Stromal cell of bone marrow (primary cell): Measurements from ENCODE around the gene HRG.
"Not testable (repeated sequence)": the region's sequence is repeated elsewhere in the genome, so short reads cannot be mapped to it uniquely, and the experiment has no call there.

Experiments
- DNase-seq: peaks from one replicate; pipeline ENCODE4 v3.0.0-alpha.2; 2012; ENCODE audit warnings: low read depth

The HRG gene

DNA sequence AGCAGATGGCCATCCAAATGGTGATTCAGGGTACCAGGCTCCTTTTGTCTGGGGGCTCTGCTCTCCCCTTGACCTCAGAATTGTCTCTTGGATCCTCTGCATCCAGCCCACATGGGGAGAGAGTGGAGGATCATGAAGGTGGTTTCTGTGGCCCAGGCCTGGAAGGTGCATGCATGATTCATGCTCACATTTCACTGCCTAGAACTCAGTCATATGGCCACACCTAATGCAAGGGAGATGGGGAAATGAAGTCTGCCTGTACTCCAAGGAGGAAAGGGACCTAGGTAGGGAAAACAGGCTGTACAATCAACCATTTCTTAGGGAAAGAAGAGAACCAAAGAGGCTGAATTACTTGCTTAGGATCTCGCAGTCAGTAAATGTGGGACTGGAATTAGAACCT is 15.1 kb downstream of the HRG start:
- DNase-seq, result no peak

DNA sequence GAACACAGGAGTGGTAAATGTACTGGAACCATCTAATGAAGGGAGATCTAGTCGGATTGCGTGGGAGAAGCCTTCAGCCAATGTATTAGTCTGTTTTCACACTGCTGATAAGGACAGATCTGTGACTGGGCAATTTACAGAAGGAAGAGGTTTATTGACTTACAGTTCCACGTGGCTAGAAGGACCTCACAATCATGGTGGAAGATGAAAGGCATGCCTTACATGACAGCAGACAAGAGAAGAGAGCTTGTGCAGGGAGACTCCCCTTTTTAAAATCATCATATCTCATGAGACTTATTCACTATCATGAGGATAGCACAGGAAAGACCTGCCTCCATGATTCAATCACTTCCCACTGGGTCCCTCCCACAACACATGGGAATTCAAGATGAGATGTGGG is 17.0 kb downstream of the HRG start:
- DNase-seq, result no peak

DNA sequence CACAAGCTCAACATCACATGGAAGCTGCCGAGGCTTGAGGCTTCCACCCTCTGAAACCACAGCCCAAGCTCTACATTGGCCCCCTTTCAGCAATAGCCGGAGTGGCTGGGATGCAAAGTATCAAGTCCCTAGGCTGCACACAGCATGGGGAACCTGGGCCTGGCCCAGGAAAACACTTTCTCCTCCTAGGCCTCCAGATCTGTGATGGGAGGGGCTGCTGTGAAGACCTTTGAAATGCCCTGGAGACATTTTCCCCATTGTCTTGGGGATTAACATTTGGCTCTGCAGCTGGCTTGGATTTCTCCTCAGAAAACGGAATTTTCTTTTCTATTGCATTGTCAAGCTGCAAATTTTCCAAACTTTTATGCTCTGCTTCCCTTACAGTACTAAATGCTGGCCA is 18.2 kb downstream of the HRG start:
- no peak for DNase-seq

DNA sequence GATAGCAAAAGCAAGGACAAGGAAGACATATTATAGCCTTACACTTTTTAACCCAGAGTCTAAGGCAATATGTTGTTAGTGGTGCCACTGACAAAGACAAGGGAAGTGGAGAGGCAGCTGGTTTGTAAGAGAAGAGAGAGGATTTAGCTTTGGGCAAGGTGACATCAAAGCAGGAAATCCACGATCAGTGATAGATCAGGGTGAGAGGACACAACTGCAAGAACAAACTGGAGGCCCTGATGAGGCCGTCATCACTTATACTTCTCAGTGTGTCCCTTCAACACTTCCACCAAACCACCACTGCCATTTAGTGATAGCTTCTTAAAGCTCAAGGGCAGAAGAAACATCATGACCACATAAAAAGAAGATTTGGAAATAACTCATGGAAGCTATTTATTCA is 20.7 kb downstream of the HRG start:
- not testable (repeated sequence) for DNase-seq

DNA sequence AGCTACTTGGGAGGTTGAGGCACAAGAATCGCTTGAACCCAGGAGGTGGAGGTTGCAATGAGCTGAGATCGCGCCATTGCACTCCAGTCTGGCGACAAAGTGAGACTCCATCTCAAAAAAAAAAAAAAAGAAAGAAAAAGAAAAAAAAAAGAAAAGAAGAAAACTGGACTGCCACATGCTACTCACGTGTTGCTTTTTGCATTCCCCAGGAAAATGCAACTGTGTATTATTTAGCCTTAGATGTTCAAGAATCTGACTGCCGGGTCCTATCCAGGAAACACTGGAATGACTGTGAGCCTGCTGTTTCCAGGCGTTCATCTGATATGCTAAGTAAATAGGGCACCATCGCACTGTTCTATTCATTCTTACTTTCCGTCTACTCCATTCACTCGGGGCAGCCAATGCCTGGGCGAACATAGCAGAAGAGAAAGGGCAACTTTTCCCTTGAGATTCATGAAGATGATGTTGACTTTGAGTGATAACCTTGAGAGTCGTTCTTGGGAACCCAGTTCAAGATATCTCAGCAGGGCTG is 21.4 kb downstream of the HRG start:
- no peak for DNase-seq

DNA sequence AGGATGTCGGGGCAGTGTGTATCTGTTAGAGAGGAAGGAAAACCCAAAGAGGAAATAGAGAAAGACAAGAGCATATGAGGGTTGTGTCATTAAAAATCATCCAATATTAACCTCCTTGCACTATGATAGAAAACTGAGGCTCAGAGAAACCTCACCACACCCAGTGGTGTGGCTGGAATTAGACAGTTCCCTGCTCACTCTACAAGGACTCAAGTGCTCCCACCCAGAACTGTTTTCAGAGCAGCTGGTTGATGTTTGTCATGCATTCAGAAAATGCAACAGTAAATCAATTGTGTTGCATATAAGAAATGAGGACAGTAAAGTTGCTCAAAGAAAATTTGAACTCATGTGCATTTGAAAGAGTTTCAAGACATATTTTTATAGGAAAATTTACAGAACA is 24.5 kb downstream of the HRG start:
- not testable (repeated sequence) for DNase-seq

DNA sequence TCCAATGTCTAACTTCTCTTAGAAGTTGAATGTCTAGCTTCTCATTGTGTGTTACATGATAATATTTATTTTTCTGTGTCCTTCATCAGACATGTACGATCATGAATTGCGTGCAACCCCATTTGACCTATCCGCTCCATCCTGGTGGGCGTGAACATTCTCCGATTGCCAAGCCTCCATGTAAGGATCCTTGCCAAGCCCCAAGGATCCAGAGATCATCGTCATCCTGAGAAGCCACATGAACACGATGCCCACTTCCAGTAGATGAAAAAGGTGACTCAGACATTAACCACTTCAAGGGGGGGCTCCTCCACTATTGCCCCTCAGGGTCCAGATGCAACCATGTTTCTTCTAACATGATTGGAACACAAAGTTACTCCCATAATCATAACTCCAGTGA is 25.9 kb downstream of the HRG start:
- no peak for DNase-seq

DNA sequence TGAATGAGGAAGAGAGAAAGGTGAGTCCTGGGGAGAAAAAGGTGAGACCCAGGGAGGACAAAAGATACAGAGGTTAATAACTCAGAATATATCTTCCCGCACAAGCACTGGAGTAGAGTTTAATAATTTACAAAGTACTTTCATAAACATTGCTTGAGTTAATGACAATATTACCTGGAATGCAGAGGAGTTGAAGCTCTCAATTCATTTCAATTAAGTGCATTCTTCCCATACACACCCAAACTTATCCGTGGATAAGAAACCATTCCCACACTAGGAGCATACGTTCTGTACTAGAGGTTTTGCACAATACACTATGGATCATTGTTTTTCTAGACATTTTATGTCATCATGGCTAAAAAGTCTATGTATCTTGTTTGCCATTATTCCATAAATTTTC is 28.0 kb downstream of the HRG start:
- DNase-seq, result no peak

DNA sequence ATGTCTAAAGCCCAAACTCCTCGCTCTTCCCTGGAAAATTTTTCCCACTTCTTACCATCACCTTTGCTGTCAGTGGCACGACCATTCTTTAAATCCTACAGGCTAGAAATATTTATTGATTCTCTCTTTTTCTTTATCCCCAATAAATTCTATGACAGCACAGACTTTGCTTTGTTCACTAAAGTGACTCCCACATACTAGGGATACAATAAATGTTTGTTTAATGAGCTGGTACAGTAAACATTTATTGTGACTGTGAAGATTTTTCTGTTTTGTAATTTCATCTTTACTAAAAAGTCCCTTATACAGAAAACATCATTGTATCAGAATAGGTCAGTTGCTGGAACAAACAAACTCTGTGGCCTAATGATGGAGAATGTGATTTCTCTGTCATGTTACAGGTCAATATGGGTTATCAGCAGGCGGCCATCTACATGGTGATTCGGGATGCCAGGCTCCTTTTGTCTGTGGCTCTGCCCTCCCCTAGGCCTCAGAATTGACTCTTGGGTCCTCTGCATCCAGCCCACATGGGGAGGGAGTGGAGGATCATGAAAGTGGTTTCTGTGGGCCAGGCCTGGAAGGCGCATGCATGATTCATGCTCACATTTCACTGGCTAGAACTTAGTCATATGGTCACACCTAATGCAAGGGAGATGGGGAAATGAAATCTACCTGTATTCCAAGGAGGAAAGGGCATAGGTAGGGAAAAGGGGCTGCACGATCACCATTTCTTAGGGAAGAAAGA is 28.6 kb downstream of the HRG start:
- DNase-seq, result no peak

DNA sequence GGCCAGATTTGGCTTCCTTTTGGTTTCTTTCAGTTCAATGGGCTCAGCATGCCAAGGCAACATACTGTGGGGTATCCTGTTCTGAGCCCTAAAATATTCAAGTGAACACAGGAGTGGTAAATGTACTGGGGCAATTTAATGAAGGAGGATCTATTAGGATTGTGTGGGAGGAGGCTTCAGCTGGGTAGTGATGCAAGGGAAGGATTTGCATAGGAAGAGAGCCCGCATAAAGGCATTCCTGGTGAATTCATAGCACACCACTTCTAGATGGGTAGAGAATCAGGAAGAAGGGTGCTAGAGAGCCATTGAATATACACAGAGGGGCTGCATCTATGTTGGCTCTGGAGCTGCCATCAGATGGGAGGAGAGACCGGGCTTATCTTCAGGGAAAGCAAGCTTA is 30.7 kb downstream of the HRG start:
- no peak for DNase-seq

DNA sequence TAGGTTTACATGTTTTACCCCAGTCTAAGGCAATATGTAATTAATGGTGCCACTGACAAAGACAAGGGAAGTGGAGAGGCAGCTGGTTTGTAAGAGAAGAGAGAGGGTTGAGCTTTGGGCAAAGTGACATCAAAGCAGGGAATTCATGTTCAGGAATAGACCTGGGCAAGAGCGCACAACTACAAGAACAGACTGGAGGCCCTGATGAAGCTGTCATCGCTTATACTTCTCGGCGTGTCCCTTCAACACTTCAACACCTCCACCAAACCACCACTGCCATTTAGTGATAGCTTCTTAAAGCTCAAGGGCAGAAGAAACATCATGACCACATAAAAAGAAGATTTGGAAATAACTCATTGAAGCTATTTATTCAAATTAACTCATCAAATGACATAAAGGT is 31.7 kb downstream of the HRG start:
- DNase-seq, result no peak

DNA sequence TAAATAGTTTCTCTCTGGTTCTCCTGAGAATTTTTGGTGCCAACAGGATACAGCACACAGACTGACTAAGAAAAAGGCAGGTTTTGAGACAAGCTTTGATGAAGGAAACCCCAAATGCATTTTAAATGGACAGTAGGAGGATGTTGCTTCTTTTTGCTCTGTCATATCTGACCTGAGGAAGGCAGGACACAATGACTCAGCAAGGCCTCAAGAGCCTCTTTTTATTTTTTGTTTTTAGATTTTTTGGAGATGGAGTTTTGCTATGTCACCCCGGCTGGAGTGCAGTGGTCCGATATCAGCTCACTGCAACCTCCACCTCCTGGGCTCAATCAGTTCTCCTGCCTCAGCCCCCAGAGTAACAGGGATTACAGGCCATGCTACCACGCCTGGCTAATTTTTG is 34.5 kb downstream of the HRG start:
- DNase-seq, result peak; percentile 9

DNA sequence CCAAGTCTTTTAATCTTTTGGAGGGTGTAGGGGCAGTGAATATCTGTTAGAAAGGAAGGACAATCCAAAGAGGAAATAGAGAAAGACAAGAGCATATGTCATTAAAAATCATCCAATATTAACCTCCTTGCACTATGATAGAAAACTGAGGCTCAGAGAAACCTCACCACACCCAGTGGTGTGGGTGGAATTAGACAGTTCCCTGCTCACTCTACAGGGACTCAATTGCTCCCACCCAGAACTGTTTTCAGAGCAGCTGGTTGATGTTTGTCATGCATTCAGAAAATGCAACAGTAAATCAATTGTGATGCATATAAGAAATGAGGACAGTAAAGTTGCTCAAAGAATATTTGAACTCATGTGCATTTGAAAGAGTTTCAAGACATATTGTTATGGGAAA is 36.6 kb downstream of the HRG start:
- not testable (repeated sequence) for DNase-seq

DNA sequence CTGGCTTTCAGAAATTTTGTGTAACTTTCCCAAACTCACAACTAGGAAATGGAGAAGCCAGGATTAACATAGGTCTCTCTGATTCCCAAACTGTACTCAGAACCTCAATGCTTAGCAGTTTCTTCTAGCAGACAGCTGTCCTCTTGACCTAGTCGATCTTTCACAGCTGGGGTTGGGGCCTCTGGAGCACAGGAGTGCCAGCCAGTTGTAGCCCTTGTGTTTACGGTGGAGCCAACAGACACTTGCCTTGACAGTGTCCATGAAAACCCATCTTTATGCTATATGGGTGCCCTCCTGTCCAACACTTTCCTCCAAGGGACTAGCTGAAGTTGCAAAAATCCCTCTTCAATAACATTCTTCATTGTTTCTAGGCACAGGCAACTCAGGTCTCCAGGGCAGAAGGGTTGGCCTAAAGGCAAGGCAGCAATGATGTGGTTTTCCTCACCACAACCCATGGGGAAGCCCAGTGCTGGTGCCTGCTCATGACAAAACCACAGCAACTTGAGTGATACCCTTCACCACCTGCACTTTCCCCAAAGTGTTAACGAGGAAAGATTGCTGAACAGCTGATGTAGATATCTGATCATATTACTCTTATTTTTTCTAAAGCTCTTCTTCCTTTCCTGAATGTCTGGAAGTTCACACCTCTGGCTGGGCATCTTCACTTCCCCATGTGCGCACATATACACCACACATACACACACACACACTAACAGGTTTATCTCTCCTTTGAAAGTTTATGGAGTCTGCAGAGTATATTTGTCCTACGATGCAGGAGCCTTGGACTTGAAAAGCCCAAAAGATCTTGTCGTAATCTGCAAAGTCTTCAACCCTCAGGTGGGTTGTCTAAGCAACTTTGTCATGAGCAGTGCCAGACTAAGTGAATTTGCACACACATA is 40.3 kb downstream of the HRG start:
- DNase-seq, result no peak

DNA sequence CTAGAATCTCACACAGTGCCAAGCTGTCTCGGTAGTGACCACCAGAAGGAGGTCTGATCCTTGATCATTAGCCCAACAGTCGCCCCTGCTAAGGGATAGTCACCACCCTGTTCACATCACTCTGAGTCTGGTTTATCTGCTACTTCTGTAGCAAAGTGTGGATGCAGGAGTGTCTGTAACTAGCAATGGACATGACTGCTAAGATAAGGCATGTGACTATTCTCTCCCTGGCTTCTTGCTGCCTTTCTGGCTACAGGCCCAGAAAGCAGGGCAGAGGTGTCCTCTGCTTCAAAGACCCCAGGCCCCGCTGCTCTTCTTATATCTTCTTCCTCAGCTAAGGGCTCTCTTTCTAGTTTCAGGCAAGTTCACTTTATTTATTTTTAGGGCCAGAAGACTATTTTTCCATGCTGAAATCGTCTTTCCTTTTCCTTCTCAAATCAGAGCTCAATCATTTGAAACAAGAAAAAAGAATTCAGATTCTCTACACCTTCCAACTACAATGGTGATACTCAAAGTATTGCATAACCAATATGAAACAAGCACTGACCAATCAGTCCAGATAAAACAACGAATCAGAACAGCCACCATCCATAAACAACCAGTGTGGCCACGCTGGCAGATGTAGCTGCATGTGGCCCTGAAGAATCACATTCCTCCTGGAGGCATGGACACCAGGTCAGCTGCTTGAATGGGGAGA is 43.3 kb downstream of the HRG start:
- no peak for DNase-seq

DNA sequence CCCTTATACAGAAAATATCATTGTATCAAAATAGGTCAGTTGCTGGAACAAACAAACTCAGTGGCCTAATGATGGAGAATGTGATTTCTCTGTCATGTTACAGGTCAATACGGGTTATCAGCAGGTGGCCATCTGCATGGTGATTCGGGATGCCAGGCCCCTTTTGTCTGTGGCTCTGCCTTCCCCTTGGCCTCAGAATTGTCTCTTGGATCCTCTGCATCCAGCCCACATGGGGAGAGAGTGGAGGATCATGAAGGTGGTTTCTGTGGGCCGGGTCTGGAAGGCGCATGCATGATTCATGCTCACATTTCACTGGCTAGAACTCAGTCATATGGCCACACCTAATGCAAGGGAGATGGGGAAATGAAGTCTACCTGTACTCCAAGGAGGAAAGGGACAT is 44.9 kb downstream of the HRG start:
- not testable (repeated sequence) for DNase-seq

DNA sequence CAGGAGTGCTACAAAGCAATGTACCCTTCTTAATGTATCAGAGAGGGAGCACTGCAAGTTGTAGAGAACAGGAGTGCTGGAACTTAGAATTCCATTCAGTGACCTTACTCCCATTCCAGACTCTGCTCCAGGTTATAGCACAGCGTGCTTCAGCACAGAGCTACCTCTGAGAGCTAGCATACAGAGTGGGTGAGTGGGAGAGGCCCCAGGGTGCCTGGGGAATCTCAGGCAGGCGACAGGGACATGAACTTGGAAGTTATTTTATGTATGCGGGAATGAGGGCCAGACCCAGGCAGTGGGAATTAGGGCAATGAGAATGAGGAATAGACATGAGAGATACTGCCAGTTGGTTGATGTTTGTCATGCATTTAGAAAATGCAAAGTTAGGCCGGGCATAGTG is 47.7 kb downstream of the HRG start:
- DNase-seq, result no peak

DNA sequence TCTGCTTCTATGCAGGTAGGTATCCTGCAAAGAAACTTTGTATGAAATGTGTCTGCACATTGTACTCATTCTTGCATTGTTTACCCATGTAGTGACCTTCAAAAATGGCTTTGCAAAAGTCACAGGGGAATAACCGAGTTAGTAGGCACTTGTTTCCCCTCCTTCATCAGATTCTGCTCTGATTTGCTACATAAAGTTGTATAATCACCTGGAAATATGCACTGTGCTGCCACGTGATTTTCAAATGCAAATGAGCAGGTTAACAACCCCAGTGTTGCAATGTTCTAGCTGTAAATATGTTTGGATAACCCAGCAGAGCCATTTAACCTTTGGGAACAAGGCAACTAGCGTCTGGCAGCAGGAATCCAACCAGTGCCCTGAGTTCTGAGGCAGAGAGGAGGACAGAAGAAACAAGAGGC is 51.2 kb downstream of the HRG start, which contains the start of gene KNG1:
KNG1 (plus strand) TSS at position 321 of the 419 bp plus-strand sequence. CDS start 184 bp downstream, outside the sequence.
- DNase-seq, result no peak

DNA sequence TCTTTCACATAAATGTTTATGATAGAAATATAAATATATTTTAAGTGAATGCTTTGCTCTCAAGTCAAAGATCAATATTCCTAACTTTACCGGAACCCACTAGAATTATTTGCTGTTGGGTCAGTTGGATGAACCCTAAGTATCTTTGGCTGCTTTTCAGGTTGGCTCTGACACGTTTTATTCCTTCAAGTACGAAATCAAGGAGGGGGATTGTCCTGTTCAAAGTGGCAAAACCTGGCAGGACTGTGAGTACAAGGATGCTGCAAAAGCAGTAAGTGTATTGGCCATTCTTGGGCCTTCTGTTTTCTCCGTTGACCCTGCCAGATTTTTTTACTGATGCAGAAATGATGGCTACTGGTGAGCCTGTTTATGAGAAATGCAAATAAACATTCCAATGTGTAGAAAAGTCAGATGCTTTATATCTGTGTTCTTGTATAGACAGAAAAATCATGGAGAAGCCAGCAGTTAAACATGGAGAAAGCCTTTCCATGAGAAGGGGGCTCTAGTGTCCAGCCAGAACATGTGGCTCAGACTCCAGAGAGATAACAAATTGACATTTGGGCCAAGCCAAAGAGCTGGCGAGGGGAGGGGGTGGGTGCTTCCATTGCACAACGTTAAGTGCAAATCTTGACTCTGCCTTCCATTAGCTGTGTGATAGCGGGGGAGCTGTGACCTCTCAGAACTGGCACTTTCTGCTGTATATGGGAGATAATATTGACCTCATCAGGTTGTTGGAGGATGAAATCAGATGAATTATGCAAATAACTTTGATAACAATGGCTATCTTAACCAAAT is 54.3 kb downstream of the HRG start:
- no peak for DNase-seq

DNA sequence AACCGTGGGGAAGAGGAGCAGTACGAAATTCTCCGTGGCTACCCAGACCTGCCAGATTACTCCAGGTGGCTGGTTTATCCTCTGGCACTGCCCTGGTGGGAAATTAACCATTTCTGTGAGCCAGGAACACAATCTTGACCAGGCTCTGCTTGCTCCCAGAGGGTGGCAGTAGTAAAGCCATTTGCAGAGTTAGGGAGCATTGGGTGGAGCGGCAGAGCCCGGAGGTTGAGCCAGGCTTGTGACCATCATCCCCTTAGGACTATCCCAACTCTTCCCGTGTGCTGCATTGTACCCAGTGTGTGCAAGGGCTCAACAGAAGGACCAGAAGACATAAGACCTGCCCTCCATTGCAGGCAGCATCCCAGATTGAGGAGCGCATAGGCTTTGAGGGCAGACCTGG is 56.6 kb downstream of the HRG start:
- DNase-seq, result no peak

DNA sequence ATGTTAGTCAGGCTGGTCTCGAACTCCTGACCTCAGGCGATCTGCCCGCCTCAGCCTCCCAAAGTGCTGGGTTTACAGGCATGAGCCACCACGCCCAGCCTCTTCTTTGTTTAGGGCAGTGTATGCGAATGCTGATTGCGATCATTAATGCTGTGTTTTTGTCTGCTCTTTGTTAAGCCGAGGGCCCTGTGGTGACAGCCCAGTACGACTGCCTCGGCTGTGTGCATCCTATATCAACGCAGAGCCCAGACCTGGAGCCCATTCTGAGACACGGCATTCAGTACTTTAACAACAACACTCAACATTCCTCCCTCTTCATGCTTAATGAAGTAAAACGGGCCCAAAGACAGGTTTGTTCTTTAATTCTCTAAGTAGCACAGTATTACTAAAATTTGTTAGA is 59.1 kb downstream of the HRG start:
- DNase-seq, result no peak
